BJ (cell line): ENCODE data around the gene CARMIL1. TPM values are rescaled to one million over a fixed set of nuclear protein-coding genes. Genes with fewer than 3 reads are reported as not detected.

Experiments
- CTCF ChIA-PET: fragments of 350-600 bp; formaldehyde crosslinking; extraction: SDS; loops from one replicate; lab custom pipeline; 2021; ENCODE audit warnings: antibody characterized with exemption, inconsistent platforms; lab: Yijun Ruan, JAX
- POLR2A ChIA-PET: fragments of 300-600 bp; sonication (Branson Sonifier 250); formaldehyde crosslinking; extraction: SDS; loops from one replicate; lab custom pipeline; 2021; ENCODE audit warnings: antibody characterized with exemption; lab: Charles Lee
- DNase-seq: peaks from one replicate; pipeline ENCODE4 v3.0.0-alpha.2; 2011; ENCODE audit warnings: low read depth
- H3K27me3 ChIP-seq: 2 replicates; pipeline ENCODE4 v1.6.0; 2011; ENCODE audit warnings: low read length; ENCODE audit not compliant: control insufficient read depth, insufficient read depth
- H3K36me3 ChIP-seq: 2 replicates; pipeline ENCODE4 v1.5.1; 2011; ENCODE audit warnings: low read length; ENCODE audit not compliant: control insufficient read depth, insufficient read depth
- H3K4me3 ChIP-seq: 2 replicates; pipeline ENCODE4 v1.5.1; 2011; ENCODE audit warnings: low read depth, mild to moderate bottlenecking, control low read depth, low read length
- CTCF ChIP-seq: IDR thresholded peaks from 2 replicates; pipeline ENCODE4 v1.5.1; 2011; ENCODE audit warnings: low read depth, mild to moderate bottlenecking, control low read depth, inconsistent platforms, low read length, moderate library complexity; ENCODE audit not compliant: insufficient read depth
- polyA plus RNA-seq: library from polyadenylated mRNA; depleted of rRNA; stranded (reverse); fragments of >200 nt; gene quantifications from 2 replicates; pipeline ENCODE4 v1.2.3, GENCODE V29; 2011

Gene CARMIL1
- polyA plus RNA-seq, 1 experiment = 3.7 TPM

- no peak overlapping the region for H3K4me3 ChIP-seq
- ChIA-PET POLR2A (no interaction called here), CTCF (interaction anchor here (1.0 to 1.8 kb wide), 2 partner anchors 9 to 12 kb away, joined by 3 to 7 read pairs; partner anchors contain the start of gene CARMIL1)
- no peaks in the 10 kb centered on the region for H3K27me3 ChIP-seq
- no peak for TF ChIP-seq CTCF
- no peak for DNase-seq
- no peaks in the 10 kb centered on the region for H3K36me3 ChIP-seq
These were observed 8.8 kb downstream of the CARMIL1 start for GRCh38 chr6:25287941-25288340.

GRCh38 chr6:25288518-25288917 lies 9.3 kb downstream of the CARMIL1 start:
- POLR2A ChIA-PET = no interaction called here
- DNase-seq = no peak
- H3K27me3 ChIP-seq = no peaks in the 10 kb centered on the region
- 0 out of 2 replicates have a peak, but pooled peaks cover 1% of the 10 kb centered on the region for H3K36me3 ChIP-seq
- CTCF ChIA-PET = interaction anchor here (1.0 to 1.8 kb wide), 2 partner anchors 9 to 12 kb away, joined by 3 to 7 read pairs; partner anchors contain the start of gene CARMIL1
- TF ChIP-seq CTCF = no peak
- H3K4me3 ChIP-seq = no peak overlapping the region

- DNase-seq = no peak
- Histone ChIP-seq H3K36me3 (0 out of 2 replicates have a peak, but pooled peaks cover 1% of the 10 kb centered on the region), H3K4me3 (no peak overlapping the region), H3K27me3 (no peaks in the 10 kb centered on the region)
- ChIA-PET POLR2A (no interaction called here), CTCF (no interaction called here)
- TF ChIP-seq CTCF = no peak
These were observed 11.3 kb downstream of the CARMIL1 start for GRCh38 chr6:25290306-25291060.

- Histone ChIP-seq H3K27me3 (no peaks in the 10 kb centered on the region), H3K4me3 (no peak overlapping the region), H3K36me3 (0 out of 2 replicates have a peak, but pooled peaks cover 1% of the 10 kb centered on the region)
- CTCF ChIA-PET = interaction anchor here (0.9 kb wide), 1 partner anchor 13 kb away, joined by 3 read pairs; the partner anchor contains the start of gene CARMIL1
- no peak for TF ChIP-seq CTCF
- POLR2A ChIA-PET = no interaction called here
- DNase-seq = no peak
These were observed 13.2 kb downstream of the CARMIL1 start for GRCh38 chr6:25292384-25292783.

GRCh38 chr6:25295651-25296050 lies 16.5 kb downstream of the CARMIL1 start:
- no peak for TF ChIP-seq CTCF
- POLR2A ChIA-PET = no interaction called here
- no peaks in the 10 kb centered on the region for H3K27me3 ChIP-seq
- no peak for DNase-seq
- 0 out of 2 replicates have a peak, but pooled peaks cover 1% of the 10 kb centered on the region for H3K36me3 ChIP-seq
- H3K4me3 ChIP-seq = no peak overlapping the region
- CTCF ChIA-PET = interaction anchor here (0.9 to 1.7 kb wide), 4 partner anchors 16 to 37 kb away, joined by 3 to 10 read pairs (median 4); partner anchors contain the start of gene CARMIL1
